ENCODE measurements around the gene EXOSC5. TPM values are rescaled to one million over a fixed set of nuclear protein-coding genes. Genes with fewer than 3 reads are reported as not detected.
"Not testable (repeated sequence)": the region's sequence is repeated elsewhere in the genome, so short reads cannot be mapped to it uniquely, and the experiment has no call there.

EXOSC5 gene
- total RNA-seq, 1 donor from 2014 or later, result 20.2 TPM

GRCh38 chr19:41441321-41441945 lies 44.3 kb upstream of the EXOSC5 start:
- Mint-ChIP-seq H3K9me3 (no peaks in the 10 kb centered on the region), H3K27me3 (peaks cover 25% of the 10 kb centered on the region), H3K4me3 (no peak overlapping the region), H3K27ac (peak overlapping the region; percentile 70), H3K36me3 (peaks cover 3% of the 10 kb centered on the region), H3K4me1 (ENCODE audit: unreplicated experiment) (peaks cover 3% of the 10 kb centered on the region)
- no peak for DNase-seq (ENCODE audit: extremely low spot score, unreplicated experiment)
- TF ChIP-seq CTCF (conservative IDR thresholded peaks at IDR 0.05), result no peak

GRCh38 chr19:41439441-41440222 lies 42.5 kb upstream of the EXOSC5 start, which contains the start of gene DMAC2:
DMAC2 (minus strand) TSS chr19:41439912; CDS start chr19:41439899, 13 bp downstream.
- peak; percentile 57 for TF ChIP-seq CTCF (conservative IDR thresholded peaks at IDR 0.05)
- H3K36me3 Mint-ChIP-seq, result peaks cover 3% of the 10 kb centered on the region
- no peak within 1 kb of the TSS for H3K4me3 Mint-ChIP-seq
- H3K27ac Mint-ChIP-seq, result no peak within 1 kb of the TSS
- peak; percentile 90 for DNase-seq (ENCODE audit: extremely low spot score, unreplicated experiment)
- peaks cover 22% of the 10 kb centered on the region for H3K27me3 Mint-ChIP-seq
- H3K4me1 Mint-ChIP-seq (ENCODE audit: unreplicated experiment), result peaks cover 3% of the 10 kb centered on the region
- no peaks in the 10 kb centered on the region for H3K9me3 Mint-ChIP-seq

- Mint-ChIP-seq H3K27me3 (peaks cover 9% of the 10 kb centered on the region), H3K9me3 (no peaks in the 10 kb centered on the region), H3K27ac (no peak overlapping the region), H3K4me1 (ENCODE audit: unreplicated experiment) (peaks cover 3% of the 10 kb centered on the region), H3K4me3 (peak overlapping the region; percentile 76), H3K36me3 (peaks cover 7% of the 10 kb centered on the region)
- no peak for TF ChIP-seq CTCF (conservative IDR thresholded peaks at IDR 0.05)
- no peak for DNase-seq (ENCODE audit: extremely low spot score, unreplicated experiment)
These were observed 40.9 kb upstream of the EXOSC5 start for GRCh38 chr19:41437944-41438574.

GRCh38 chr19:41436674-41436951 lies 39.5 kb upstream of the EXOSC5 start:
- Mint-ChIP-seq H3K4me1 (ENCODE audit: unreplicated experiment) (peaks cover 3% of the 10 kb centered on the region), H3K9me3 (no peaks in the 10 kb centered on the region), H3K4me3 (peak overlapping the region; percentile 32), H3K27ac (no peak overlapping the region), H3K36me3 (peaks cover 12% of the 10 kb centered on the region), H3K27me3 (peaks cover 7% of the 10 kb centered on the region)
- TF ChIP-seq CTCF (conservative IDR thresholded peaks at IDR 0.05), result no peak
- DNase-seq (ENCODE audit: extremely low spot score, unreplicated experiment), result no peak

- peaks cover 5% of the 10 kb centered on the region for H3K27me3 Mint-ChIP-seq
- H3K4me3 Mint-ChIP-seq, result peak overlapping the region; percentile 32
- no peaks in the 10 kb centered on the region for H3K9me3 Mint-ChIP-seq
- TF ChIP-seq CTCF (conservative IDR thresholded peaks at IDR 0.05), result no peak
- DNase-seq (ENCODE audit: extremely low spot score, unreplicated experiment), result no peak
- H3K36me3 Mint-ChIP-seq, result peaks cover 12% of the 10 kb centered on the region
- H3K4me1 Mint-ChIP-seq (ENCODE audit: unreplicated experiment), result peaks cover 3% of the 10 kb centered on the region
- H3K27ac Mint-ChIP-seq, result no peak overlapping the region
These were observed 38.9 kb upstream of the EXOSC5 start for GRCh38 chr19:41435936-41436673.

GRCh38 chr19:41435376-41435775 lies 38.2 kb upstream of the EXOSC5 start:
- H3K4me1 Mint-ChIP-seq (ENCODE audit: unreplicated experiment); H3K9me3 Mint-ChIP-seq; H3K4me3 Mint-ChIP-seq; DNase-seq (ENCODE audit: extremely low spot score, unreplicated experiment); H3K27ac Mint-ChIP-seq; H3K27me3 Mint-ChIP-seq: not testable (repeated sequence)
- H3K36me3 Mint-ChIP-seq, result peaks cover 12% of the 10 kb centered on the region
